Fibroblast of lung (primary cell): Measurements from ENCODE around the gene KCNG2.

Experiments used
- CTCF ChIP-seq, 2 donors: IDR thresholded peaks in 1 of 2; conservative IDR thresholded peaks in 1 of 2; 1 replicate in 1 of 2; 2 replicates in 1 of 2; pipeline ENCODE4 v1.5.1; 2011 to 2012; ENCODE audit warnings: low read length in 2 of 2, control low read depth in 1 of 2, inconsistent platforms in 1 of 2, low read depth in 1 of 2, mild to moderate bottlenecking in 1 of 2
- EZH2 ChIP-seq: IDR thresholded peaks from 2 replicates; pipeline ENCODE4 v1.5.1; 2012; ENCODE audit warnings: low read length, control low read depth, mild to moderate bottlenecking; ENCODE audit errors: missing control alignments

GRCh38 chr18:79933765-79934164 is 136.0 kb downstream of the KCNG2 start:
- TF ChIP-seq CTCF (conservative IDR thresholded peaks at IDR 0.05 in 1 of 2, IDR thresholded peaks at IDR 0.05 in 1 of 2; ENCODE audit: low read depth in 1 of 2, low read length in 2 of 2): peak in 1 of 2 donors; percentile 33
- no peak for TF ChIP-seq EZH2
